Activated CD4-positive, alpha-beta memory T cell treated with anti-CD3 and anti-CD28 coated beads, Interleukin-2, amount 10 ng/mL, durations not matched to agents 7 days and 5 days (primary cell): ENCODE data around the gene ALCAM. TPM values are rescaled to one million over a fixed set of nuclear protein-coding genes. Genes with fewer than 3 reads are reported as not detected.

Source experiments
- CTCF ChIA-PET: fragments of 350-600 bp; sonication (Branson Sonifier 250); formaldehyde crosslinking; loops from one replicate; lab custom pipeline; 2021; ENCODE audit warnings: antibody characterized with exemption, inconsistent platforms; lab: Charles Lee
- POLR2A ChIA-PET: fragments of 350-600 bp; sonication (Branson Sonifier 250); formaldehyde crosslinking; loops from one replicate; lab custom pipeline; 2021; ENCODE audit warnings: antibody characterized with exemption; lab: Charles Lee
- DNase-seq: peaks from one replicate; pipeline ENCODE4 v3.0.0-alpha.2; 2020
- H3K27ac Mint-ChIP-seq: one replicate; pipeline ENCODE4 v1.8.0; 2021; ENCODE audit warnings: mild to moderate bottlenecking, mixed read lengths
- H3K27me3 Mint-ChIP-seq: one replicate; pipeline ENCODE4 v1.8.0; 2021; ENCODE audit warnings: mixed read lengths
- H3K36me3 Mint-ChIP-seq: one replicate; pipeline ENCODE4 v1.8.0; 2021; ENCODE audit warnings: low read depth, mixed read lengths
- H3K4me1 Mint-ChIP-seq: one replicate; pipeline ENCODE4 v1.8.0; 2021; ENCODE audit warnings: mixed read lengths
- H3K4me3 Mint-ChIP-seq: one replicate; pipeline ENCODE4 v1.8.0; 2021; ENCODE audit warnings: mild to moderate bottlenecking, mixed read lengths
- H3K9me3 Mint-ChIP-seq: one replicate; pipeline ENCODE4 v1.8.0; 2021; ENCODE audit warnings: mixed read lengths
- total RNA-seq, 2 experiments: library from RNA; stranded (reverse); gene quantifications; one replicate each; pipeline ENCODE4 v1.2.3, GENCODE V29; 2021

Gene ALCAM
- 10 to 100 TPM; 12.4 to 12.9 TPM for total RNA-seq

DNA sequence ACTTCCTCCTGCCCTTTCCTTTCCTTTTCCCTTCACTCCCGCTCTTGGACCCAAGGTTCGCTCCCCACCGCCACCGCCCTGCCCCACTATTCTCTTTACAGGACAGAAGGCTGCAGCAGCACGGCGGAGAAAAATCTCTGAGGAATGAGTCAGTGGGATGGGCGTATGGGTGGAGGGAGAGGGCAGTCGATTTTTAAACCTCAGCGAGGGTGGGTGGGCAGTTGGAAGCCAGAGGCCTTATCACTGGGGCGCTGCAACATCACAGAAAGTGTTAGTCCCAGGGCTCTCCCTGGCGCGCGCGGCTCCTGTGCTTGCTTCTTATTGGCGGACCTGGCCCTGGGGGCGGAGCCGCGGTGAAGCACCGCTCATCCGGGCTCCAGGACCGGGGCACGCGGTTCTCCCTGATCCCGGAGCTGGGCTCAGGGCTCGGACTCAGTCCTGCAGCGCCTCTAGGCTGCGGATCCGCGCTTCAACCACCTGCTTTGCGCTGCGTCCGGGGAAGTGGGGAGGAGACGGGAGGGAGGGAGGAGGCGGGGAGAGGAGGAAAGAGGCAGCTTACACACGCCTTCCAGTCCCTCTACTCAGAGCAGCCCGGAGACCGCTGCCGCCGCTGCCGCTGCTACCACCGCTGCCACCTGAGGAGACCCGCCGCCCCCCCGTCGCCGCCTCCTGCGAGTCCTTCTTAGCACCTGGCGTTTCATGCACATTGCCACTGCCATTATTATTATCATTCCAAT is at the start of gene ALCAM:
Gene ALCAM (plus strand): TSS at position 584 of the 737 bp plus-strand sequence.
- H3K36me3 Mint-ChIP-seq, result peaks cover 7% of the 10 kb centered on the region
- POLR2A ChIA-PET, result interaction anchor here (1.0 kb wide), 1 partner anchor 11 kb away, joined by 3 read pairs; no protein-coding TSS in a partner anchor
- H3K9me3 Mint-ChIP-seq, result no peaks in the 10 kb centered on the region
- peaks cover 21% of the 10 kb centered on the region for H3K27me3 Mint-ChIP-seq
- peak within 1 kb of the TSS; percentile 91 for H3K27ac Mint-ChIP-seq
- peak; percentile 84 for DNase-seq
- H3K4me1 Mint-ChIP-seq, result peaks cover 35% of the 10 kb centered on the region
- peak within 1 kb of the TSS; percentile 91 for H3K4me3 Mint-ChIP-seq
- CTCF ChIA-PET, result no interaction called here

- CTCF ChIA-PET, result no interaction called here
- Mint-ChIP-seq H3K4me1 (no peaks in the 10 kb centered on the region), H3K4me3 (no peak overlapping the region), H3K36me3 (no peaks in the 10 kb centered on the region), H3K27me3 (no peaks in the 10 kb centered on the region), H3K9me3 (no peaks in the 10 kb centered on the region), H3K27ac (no peak overlapping the region)
- no peak for DNase-seq
- POLR2A ChIA-PET, result no interaction called here
Observed at GRCh38 chr3:105317841-105318240, 48.9 kb upstream of the ALCAM start.

DNA sequence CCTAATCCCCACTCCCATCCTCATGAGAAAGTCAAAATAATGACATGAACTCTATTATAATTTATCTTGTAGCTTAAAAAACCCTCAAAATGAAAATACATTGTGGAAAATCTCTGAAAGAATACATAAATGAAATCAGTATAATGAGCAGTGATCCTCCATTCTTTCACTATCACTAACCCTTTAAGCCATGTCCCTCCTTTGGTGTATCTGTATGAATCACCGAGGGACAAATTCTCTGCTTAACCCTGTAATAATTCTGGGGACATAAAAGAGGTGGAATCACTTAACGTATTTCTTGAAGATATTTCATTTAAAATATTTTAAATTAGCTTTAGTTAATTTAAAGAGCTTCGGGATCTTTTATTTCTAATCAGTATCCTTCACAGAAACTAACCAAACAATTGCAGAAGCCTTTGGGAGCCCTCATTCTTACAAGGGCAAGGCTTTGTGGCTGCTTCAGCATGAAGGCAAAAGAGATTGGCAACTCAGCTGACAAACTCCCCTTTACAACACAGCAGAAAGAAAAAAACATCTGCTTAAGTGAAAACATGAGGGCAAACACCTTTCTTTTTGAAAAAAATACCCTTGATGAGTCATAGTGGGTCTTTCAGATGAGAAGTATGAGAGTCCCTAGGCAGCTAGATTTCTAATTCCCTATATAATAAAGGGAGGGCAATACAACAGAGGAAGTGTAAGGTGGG is 44.0 kb upstream of the ALCAM start:
- H3K27ac Mint-ChIP-seq, result no peak overlapping the region
- H3K4me3 Mint-ChIP-seq, result no peak overlapping the region
- H3K27me3 Mint-ChIP-seq, result no peaks in the 10 kb centered on the region
- ChIA-PET CTCF (no interaction called here), POLR2A (interaction anchor here (1.1 kb wide), 1 partner anchor 42 kb away, joined by 3 read pairs; no protein-coding TSS in a partner anchor)
- H3K9me3 Mint-ChIP-seq, result no peaks in the 10 kb centered on the region
- H3K4me1 Mint-ChIP-seq, result peaks cover 3% of the 10 kb centered on the region
- no peaks in the 10 kb centered on the region for H3K36me3 Mint-ChIP-seq
- DNase-seq, result no peak

DNA sequence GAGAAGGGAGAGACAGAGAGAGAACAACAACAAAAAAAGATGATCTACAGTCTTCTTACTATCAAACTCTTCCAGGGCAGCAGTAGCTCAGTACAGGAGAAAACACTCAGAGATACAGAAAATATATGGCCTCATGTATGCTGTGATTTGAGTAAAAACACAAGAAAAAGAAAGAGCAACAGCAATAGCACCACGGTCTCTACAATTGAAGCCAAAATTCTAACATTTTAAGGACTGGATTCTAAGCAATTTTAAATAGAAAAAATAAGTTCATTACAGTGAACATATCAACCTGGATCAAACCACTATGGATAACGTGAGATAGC is 43.5 kb upstream of the ALCAM start:
- Mint-ChIP-seq H3K36me3 (no peaks in the 10 kb centered on the region), H3K9me3 (no peaks in the 10 kb centered on the region), H3K4me1 (peaks cover 3% of the 10 kb centered on the region), H3K4me3 (no peak overlapping the region), H3K27me3 (no peaks in the 10 kb centered on the region), H3K27ac (no peak overlapping the region)
- CTCF ChIA-PET, result no interaction called here
- POLR2A ChIA-PET, result interaction anchor here (1.1 kb wide), 1 partner anchor 42 kb away, joined by 3 read pairs; no protein-coding TSS in a partner anchor
- no peak for DNase-seq

DNA sequence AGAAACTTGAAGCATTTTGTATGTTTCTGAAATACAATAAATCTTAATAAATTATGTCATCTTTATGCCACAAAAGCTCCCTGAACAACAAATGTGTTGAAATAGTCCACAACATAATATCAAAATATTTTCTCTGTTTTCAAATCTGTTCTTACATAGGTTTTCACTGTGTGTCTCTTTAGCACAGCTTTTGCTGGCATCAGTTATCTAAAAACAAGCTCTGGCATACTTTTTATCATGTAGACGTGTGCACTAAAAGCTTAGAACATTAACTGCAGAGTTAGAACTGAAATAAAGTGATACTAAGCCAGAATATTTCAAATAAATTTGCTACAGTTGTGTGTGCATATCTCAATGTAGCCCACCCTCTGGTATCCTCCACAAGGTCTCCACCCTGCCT is 41.8 kb upstream of the ALCAM start:
- no peaks in the 10 kb centered on the region for H3K36me3 Mint-ChIP-seq
- no peaks in the 10 kb centered on the region for H3K27me3 Mint-ChIP-seq
- no peaks in the 10 kb centered on the region for H3K9me3 Mint-ChIP-seq
- DNase-seq, result no peak
- H3K27ac Mint-ChIP-seq, result no peak overlapping the region
- CTCF ChIA-PET, result no interaction called here
- H3K4me1 Mint-ChIP-seq, result peaks cover 3% of the 10 kb centered on the region
- no peak overlapping the region for H3K4me3 Mint-ChIP-seq
- POLR2A ChIA-PET, result no interaction called here

- no peaks in the 10 kb centered on the region for H3K9me3 Mint-ChIP-seq
- ChIA-PET CTCF (no interaction called here), POLR2A (no interaction called here)
- no peak overlapping the region for H3K4me3 Mint-ChIP-seq
- H3K27ac Mint-ChIP-seq, result no peak overlapping the region
- no peaks in the 10 kb centered on the region for H3K36me3 Mint-ChIP-seq
- H3K27me3 Mint-ChIP-seq, result peaks cover 3% of the 10 kb centered on the region
- DNase-seq, result no peak
- peaks cover 3% of the 10 kb centered on the region for H3K4me1 Mint-ChIP-seq
Observed at GRCh38 chr3:105327662-105328337, 38.9 kb upstream of the ALCAM start.

GRCh38 chr3:105328338-105328730 is 38.4 kb upstream of the ALCAM start:
- ChIA-PET CTCF (no interaction called here), POLR2A (no interaction called here)
- no peak for DNase-seq
- no peak overlapping the region for H3K4me3 Mint-ChIP-seq
- no peaks in the 10 kb centered on the region for H3K9me3 Mint-ChIP-seq
- no peaks in the 10 kb centered on the region for H3K36me3 Mint-ChIP-seq
- H3K27ac Mint-ChIP-seq, result no peak overlapping the region
- no peaks in the 10 kb centered on the region for H3K4me1 Mint-ChIP-seq
- H3K27me3 Mint-ChIP-seq, result peaks cover 6% of the 10 kb centered on the region

- peaks cover 8% of the 10 kb centered on the region for H3K27me3 Mint-ChIP-seq
Observed at GRCh38 chr3:105332961-105333360, 33.7 kb upstream of the ALCAM start.

GRCh38 chr3:105334138-105334882 is 32.4 kb upstream of the ALCAM start:
- Mint-ChIP-seq H3K4me1 (peaks cover 6% of the 10 kb centered on the region), H3K27me3 (peaks cover 9% of the 10 kb centered on the region), H3K9me3 (no peaks in the 10 kb centered on the region), H3K4me3 (no peak overlapping the region), H3K27ac (no peak overlapping the region), H3K36me3 (no peaks in the 10 kb centered on the region)
- CTCF ChIA-PET, result no interaction called here
- no peak for DNase-seq
- POLR2A ChIA-PET, result no interaction called here

More at GRCh38 chr3:105332961-105333360, 33.7 kb upstream of the ALCAM start:
- Mint-ChIP-seq H3K4me1 (peaks cover 6% of the 10 kb centered on the region), H3K4me3 (no peak overlapping the region), H3K27ac (no peak overlapping the region), H3K9me3 (no peaks in the 10 kb centered on the region), H3K36me3 (no peaks in the 10 kb centered on the region)
- DNase-seq, result no peak
- ChIA-PET CTCF (no interaction called here), POLR2A (no interaction called here)

- H3K4me1 Mint-ChIP-seq, result no peaks in the 10 kb centered on the region
- H3K9me3 Mint-ChIP-seq, result no peaks in the 10 kb centered on the region
- H3K4me3 Mint-ChIP-seq, result no peak overlapping the region
- POLR2A ChIA-PET, result no interaction called here
- CTCF ChIA-PET, result no interaction called here
- no peak for DNase-seq
- no peaks in the 10 kb centered on the region for H3K36me3 Mint-ChIP-seq
- peaks cover 5% of the 10 kb centered on the region for H3K27me3 Mint-ChIP-seq
- H3K27ac Mint-ChIP-seq, result no peak overlapping the region
Observed at GRCh38 chr3:105339946-105340345, 26.8 kb upstream of the ALCAM start.

DNA sequence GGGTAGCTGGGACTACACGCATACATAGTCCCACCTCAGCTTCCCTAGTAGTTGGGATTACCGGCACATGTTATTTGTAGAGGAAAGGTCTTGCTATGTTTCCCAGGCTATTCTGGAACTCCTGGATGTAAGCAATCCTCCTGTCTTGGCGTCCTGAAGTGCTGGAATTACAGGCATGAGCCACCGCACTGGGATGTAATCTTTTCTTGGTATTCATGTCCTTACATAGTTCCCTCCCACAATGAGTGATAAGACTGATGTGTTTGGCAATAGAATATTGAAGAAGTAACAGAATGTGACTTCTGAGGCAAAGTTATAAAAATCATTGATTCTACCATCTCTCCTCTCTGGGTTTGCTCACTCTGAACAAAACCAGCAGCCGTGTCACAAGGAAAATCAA is 22.7 kb upstream of the ALCAM start:
- no peaks in the 10 kb centered on the region for H3K4me1 Mint-ChIP-seq
- H3K9me3 Mint-ChIP-seq, result no peaks in the 10 kb centered on the region
- H3K27ac Mint-ChIP-seq, result no peak overlapping the region
- H3K36me3 Mint-ChIP-seq, result no peaks in the 10 kb centered on the region
- POLR2A ChIA-PET, result interaction anchor here (0.6 kb wide), 1 partner anchor 18 kb away, joined by 4 read pairs; no protein-coding TSS in a partner anchor
- CTCF ChIA-PET, result no interaction called here
- H3K27me3 Mint-ChIP-seq, result peaks cover 5% of the 10 kb centered on the region
- H3K4me3 Mint-ChIP-seq, result no peak overlapping the region
- no peak for DNase-seq

DNA sequence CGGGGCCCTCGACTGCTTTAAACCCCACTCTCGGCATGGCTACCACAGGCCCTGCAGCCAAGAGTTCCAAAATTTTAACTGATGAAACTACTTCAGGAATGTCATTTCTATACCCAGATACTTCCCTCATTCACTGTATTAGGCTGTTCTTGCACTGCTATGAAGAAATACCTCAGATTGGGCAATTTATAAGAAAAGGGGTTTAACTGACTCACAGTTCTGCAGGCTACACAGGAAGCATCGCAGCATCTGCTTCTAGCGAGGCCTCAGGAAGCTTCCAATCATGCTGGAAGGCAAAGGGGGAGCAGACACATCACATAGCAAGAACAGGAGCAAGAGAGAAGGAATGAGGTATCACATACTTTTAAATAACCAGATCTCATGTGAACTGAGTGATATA is 21.6 kb upstream of the ALCAM start:
- Mint-ChIP-seq H3K36me3 (no peaks in the 10 kb centered on the region), H3K4me3 (no peak overlapping the region), H3K27me3 (peaks cover 3% of the 10 kb centered on the region), H3K9me3 (no peaks in the 10 kb centered on the region), H3K4me1 (no peaks in the 10 kb centered on the region), H3K27ac (no peak overlapping the region)
- POLR2A ChIA-PET, result no interaction called here
- CTCF ChIA-PET, result no interaction called here
- DNase-seq, result no peak
